Measurements from ENCODE around the gene ARHGAP32.

The ARHGAP32 gene

DNA sequence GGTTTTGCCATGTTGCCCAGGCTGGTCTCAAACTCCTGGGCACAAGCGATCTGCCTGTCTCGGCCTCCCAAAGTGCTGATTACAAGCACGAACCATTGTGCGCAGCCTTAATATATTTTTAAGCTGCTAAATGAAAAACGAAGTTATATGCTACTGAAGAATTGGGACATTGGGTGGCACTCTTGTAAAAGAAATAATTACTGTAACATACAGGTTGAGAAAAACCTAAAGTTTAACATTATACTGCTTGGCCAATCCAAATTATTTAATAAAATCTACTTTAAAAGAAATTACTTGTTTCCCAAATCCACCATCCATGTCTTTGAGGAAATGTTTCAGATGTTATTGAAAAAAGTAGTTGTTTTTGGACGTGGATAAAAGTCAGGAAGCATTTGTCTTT lies 37.9 kb upstream of the ARHGAP32 start:
- H3K27ac ChIP-seq (ENCODE audit: low read depth, low read length), result no peak overlapping the region
- H3K27me3 ChIP-seq (ENCODE audit: control insufficient read depth, low read length), result peaks cover 3% of the 10 kb centered on the region; the same call in 1 of the 2 replicates
- no peak overlapping the region for H3K4me3 ChIP-seq (ENCODE audit: low read length)
- no peaks in the 10 kb centered on the region for H4K20me1 ChIP-seq (ENCODE audit: control insufficient read depth, insufficient read depth, low read depth, low read length)
- H3K9me3 ChIP-seq (ENCODE audit: control insufficient read depth, insufficient read depth, low read length), result no peaks in the 10 kb centered on the region
- H3K9me2 ChIP-seq (replicated peaks; ENCODE audit: control insufficient read depth, low read length), result no peaks in the 10 kb centered on the region
- no peak overlapping the region for H3K4me2 ChIP-seq (ENCODE audit: low read length)
- no peaks in the 10 kb centered on the region for H3K79me2 ChIP-seq (ENCODE audit: control insufficient read depth, low read length)
- H3F3A ChIP-seq (ENCODE audit: control insufficient read depth, insufficient read depth), result no peaks in the 10 kb centered on the region
- H3K4me1 ChIP-seq (ENCODE audit: control insufficient read depth, low read length), result no peaks in the 10 kb centered on the region
- no peaks in the 10 kb centered on the region for H3K36me3 ChIP-seq (ENCODE audit: control insufficient read depth, low read length)
- TF ChIP-seq, protein P1, sequence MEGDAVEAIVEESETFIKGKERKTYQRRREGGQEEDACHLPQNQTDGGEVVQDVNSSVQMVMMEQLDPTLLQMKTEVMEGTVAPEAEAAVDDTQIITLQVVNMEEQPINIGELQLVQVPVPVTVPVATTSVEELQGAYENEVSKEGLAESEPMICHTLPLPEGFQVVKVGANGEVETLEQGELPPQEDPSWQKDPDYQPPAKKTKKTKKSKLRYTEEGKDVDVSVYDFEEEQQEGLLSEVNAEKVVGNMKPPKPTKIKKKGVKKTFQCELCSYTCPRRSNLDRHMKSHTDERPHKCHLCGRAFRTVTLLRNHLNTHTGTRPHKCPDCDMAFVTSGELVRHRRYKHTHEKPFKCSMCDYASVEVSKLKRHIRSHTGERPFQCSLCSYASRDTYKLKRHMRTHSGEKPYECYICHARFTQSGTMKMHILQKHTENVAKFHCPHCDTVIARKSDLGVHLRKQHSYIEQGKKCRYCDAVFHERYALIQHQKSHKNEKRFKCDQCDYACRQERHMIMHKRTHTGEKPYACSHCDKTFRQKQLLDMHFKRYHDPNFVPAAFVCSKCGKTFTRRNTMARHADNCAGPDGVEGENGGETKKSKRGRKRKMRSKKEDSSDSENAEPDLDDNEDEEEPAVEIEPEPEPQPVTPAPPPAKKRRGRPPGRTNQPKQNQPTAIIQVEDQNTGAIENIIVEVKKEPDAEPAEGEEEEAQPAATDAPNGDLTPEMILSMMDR (IDR thresholded peaks at IDR 0.05; ENCODE audit: low read depth, low read length, poor library complexity, severe bottlenecking), result no peak
- TF ChIP-seq EZH2phosphoT487 (IDR thresholded peaks at IDR 0.05; ENCODE audit: borderline replicate concordance, low read length), result no peak

DNA sequence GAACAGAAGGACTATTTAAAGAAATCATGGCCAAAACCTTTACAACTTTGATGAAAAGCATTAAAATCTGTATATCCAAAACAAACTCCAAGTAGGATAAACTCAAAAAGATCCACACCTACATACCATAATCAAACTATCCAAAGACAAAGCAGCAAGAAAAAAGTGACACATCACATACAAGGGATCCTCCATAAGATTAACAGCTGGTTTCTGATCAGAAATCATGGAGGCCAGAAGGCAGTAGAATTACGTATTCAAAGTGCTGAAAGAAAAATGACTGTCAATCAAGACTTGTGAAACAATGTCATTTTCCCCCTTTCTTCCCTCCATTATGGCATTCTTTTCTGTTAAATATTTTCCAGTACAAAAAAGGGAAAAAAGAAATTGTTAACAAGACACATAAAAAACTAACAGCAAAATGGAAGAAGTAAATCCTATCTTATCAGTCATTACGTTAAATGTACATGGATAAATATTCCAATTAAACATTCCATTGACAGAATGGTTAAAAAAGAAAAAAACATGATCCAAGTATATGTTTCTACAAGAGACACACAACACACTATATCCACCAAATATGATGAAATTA lies 34.2 kb upstream of the ARHGAP32 start:
- Histone ChIP-seq H3K9me3 (ENCODE audit: control insufficient read depth, insufficient read depth, low read length) (no peaks in the 10 kb centered on the region), H3K4me3 (ENCODE audit: low read length) (no peak overlapping the region), H3K79me2 (ENCODE audit: control insufficient read depth, low read length) (no peaks in the 10 kb centered on the region), H3F3A (ENCODE audit: control insufficient read depth, insufficient read depth) (no peaks in the 10 kb centered on the region), H3K9me2 (replicated peaks; ENCODE audit: control insufficient read depth, low read length) (no peaks in the 10 kb centered on the region), H4K20me1 (ENCODE audit: control insufficient read depth, insufficient read depth, low read depth, low read length) (no peaks in the 10 kb centered on the region), H3K27me3 (ENCODE audit: control insufficient read depth, low read length) (peaks cover 3% of the 10 kb centered on the region), H3K4me1 (ENCODE audit: control insufficient read depth, low read length) (no peaks in the 10 kb centered on the region), H3K4me2 (ENCODE audit: low read length) (no peak overlapping the region), H3K27ac (ENCODE audit: low read depth, low read length) (no peak overlapping the region), H3K36me3 (ENCODE audit: control insufficient read depth, low read length) (no peaks in the 10 kb centered on the region)
- TF ChIP-seq, protein P1 (IDR thresholded peaks at IDR 0.05; ENCODE audit: low read depth, low read length, poor library complexity, severe bottlenecking), result no peak
- TF ChIP-seq EZH2phosphoT487 (IDR thresholded peaks at IDR 0.05; ENCODE audit: borderline replicate concordance, low read length), result no peak

DNA sequence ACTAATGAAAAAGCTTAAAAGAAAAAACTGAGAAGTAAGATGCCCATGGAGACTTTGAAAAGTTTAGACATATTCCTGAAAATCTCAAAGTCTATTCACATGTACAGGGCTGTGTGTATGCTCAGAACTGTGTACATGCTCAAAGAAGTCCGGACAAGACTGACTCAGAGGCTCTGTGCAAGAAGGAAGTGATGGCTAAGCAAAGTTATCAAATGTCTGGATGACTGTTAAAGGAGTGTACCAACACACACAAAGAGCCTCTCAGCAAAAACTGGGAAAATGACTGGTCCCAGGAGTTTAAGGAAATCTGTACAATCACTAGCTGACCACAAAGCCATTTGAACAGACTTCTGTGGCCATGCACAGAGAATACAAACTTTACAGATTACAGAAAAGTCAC lies 33.1 kb upstream of the ARHGAP32 start:
- Histone ChIP-seq H3K79me2 (ENCODE audit: control insufficient read depth, low read length) (no peaks in the 10 kb centered on the region), H3K27me3 (ENCODE audit: control insufficient read depth, low read length) (peaks cover 7% of the 10 kb centered on the region), H3K36me3 (ENCODE audit: control insufficient read depth, low read length) (no peaks in the 10 kb centered on the region), H3K9me3 (ENCODE audit: control insufficient read depth, insufficient read depth, low read length) (no peaks in the 10 kb centered on the region), H3K27ac (ENCODE audit: low read depth, low read length) (no peak overlapping the region), H3K4me2 (ENCODE audit: low read length) (no peak overlapping the region), H3K4me1 (ENCODE audit: control insufficient read depth, low read length) (no peaks in the 10 kb centered on the region), H3K9me2 (replicated peaks; ENCODE audit: control insufficient read depth, low read length) (no peaks in the 10 kb centered on the region), H4K20me1 (ENCODE audit: control insufficient read depth, insufficient read depth, low read depth, low read length) (no peaks in the 10 kb centered on the region), H3K4me3 (ENCODE audit: low read length) (no peak overlapping the region), H3F3A (ENCODE audit: control insufficient read depth, insufficient read depth) (no peaks in the 10 kb centered on the region)
- no peak for TF ChIP-seq EZH2phosphoT487 (IDR thresholded peaks at IDR 0.05; ENCODE audit: borderline replicate concordance, low read length)
- TF ChIP-seq, protein P1 (IDR thresholded peaks at IDR 0.05; ENCODE audit: low read depth, low read length, poor library complexity, severe bottlenecking), result no peak

Measured in DOHH2 (cell line).